ENCODE data around the gene VPS29. TPM values are rescaled to one million over a fixed set of nuclear protein-coding genes. Genes with fewer than 3 reads are reported as not detected.

Gene VPS29
- polyA plus RNA-seq, 1 of the 3 experiments (the other 2 are of a cell fraction): 110 TPM

DNA sequence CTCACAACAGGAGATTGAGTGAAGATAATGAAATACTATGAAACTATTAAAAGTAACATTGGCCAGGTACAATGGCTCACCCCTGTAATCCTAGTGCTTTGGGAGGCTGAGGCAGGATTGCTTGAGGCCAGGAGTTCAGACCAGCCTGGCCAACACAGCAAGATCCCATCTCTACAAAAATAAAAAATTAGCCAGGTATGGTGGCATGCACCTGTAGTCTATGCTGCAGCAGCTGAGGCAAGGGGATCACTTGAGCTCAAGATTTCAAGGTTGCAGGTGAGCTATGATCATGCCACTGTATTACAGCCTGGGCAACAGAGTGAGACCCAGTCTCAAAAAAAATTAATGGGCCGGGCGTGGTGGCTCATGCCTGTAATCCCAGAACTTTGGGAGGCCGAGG, 15.1 kb upstream of the VPS29 start:
- no peaks in the 10 kb centered on the region for H3K9me2 ChIP-seq
- no peaks in the 10 kb centered on the region for H3K4me1 ChIP-seq (ENCODE audit: control insufficient read depth in 1 of 2, insufficient read depth in 2 of 2, low read depth in 1 of 2, low read length in 1 of 2)
- no peak overlapping the region for H2AFZ ChIP-seq (ENCODE audit: low read depth)
- no peak overlapping the region for H3K4me3 ChIP-seq (ENCODE audit: low read depth in 2 of 2, low read length in 1 of 2)
- H3K9ac ChIP-seq: no peak overlapping the region
- 75% methylated on average over 3 of the region's 3 CpGs for WGBS (ENCODE audit: low lambda C conversion rate)
- H3K27ac ChIP-seq (ENCODE audit: low read depth in 2 of 2, low read length in 1 of 2): no peak overlapping the region
- no peaks in the 10 kb centered on the region for H3K36me3 ChIP-seq (replicated peaks in 1 of 2; ENCODE audit: control insufficient read depth in 1 of 2, insufficient read depth in 2 of 2, low read length in 1 of 2)
- no peak for DNase-seq
- no peaks in the 10 kb centered on the region for H3K79me2 ChIP-seq (ENCODE audit: insufficient read depth)
- no peak overlapping the region for H3K4me2 ChIP-seq
- H3K9me3 ChIP-seq: no peaks in the 10 kb centered on the region
- H3K27me3 ChIP-seq (ENCODE audit: insufficient read depth): no peaks in the 10 kb centered on the region
- H3F3A ChIP-seq (replicated peaks; ENCODE audit: insufficient read depth): no peaks in the 10 kb centered on the region
- POLR2A ChIA-PET: no interaction called here
- TF ChIP-seq USF1 (IDR thresholded peaks at IDR 0.05; ENCODE audit: borderline replicate concordance, low read depth): no peak
- TF ChIP-seq CHD2 (IDR thresholded peaks at IDR 0.05; ENCODE audit: low read length, partially characterized antibody): no peak
- no peak for TF ChIP-seq POLR2AphosphoS5 (IDR thresholded peaks at IDR 0.05; ENCODE audit: low read depth, low read length)
- TF ChIP-seq FOXM1 (IDR thresholded peaks at IDR 0.05; ENCODE audit: low read depth): no peak
- CTCF ChIA-PET: no interaction called here
- no peaks in the 10 kb centered on the region for H4K20me1 ChIP-seq (ENCODE audit: insufficient read depth)

GRCh38 chr12:110514363-110514762, 12.5 kb upstream of the VPS29 start:
- Histone ChIP-seq H3F3A (replicated peaks; ENCODE audit: insufficient read depth) (no peaks in the 10 kb centered on the region), H3K27me3 (ENCODE audit: insufficient read depth) (no peaks in the 10 kb centered on the region), H3K4me2 (no peak overlapping the region), H3K36me3 (replicated peaks in 1 of 2; ENCODE audit: control insufficient read depth in 1 of 2, insufficient read depth in 2 of 2, low read length in 1 of 2) (no peaks in the 10 kb centered on the region), H4K20me1 (ENCODE audit: insufficient read depth) (no peaks in the 10 kb centered on the region), H3K9me2 (no peaks in the 10 kb centered on the region), H3K9me3 (no peaks in the 10 kb centered on the region), H3K9ac (no peak overlapping the region), H2AFZ (ENCODE audit: low read depth) (no peak overlapping the region), H3K79me2 (ENCODE audit: insufficient read depth) (no peaks in the 10 kb centered on the region), H3K4me1 (ENCODE audit: control insufficient read depth in 1 of 2, insufficient read depth in 2 of 2, low read depth in 1 of 2, low read length in 1 of 2) (no peaks in the 10 kb centered on the region), H3K4me3 (ENCODE audit: low read depth in 2 of 2, low read length in 1 of 2) (no peak overlapping the region), H3K27ac (ENCODE audit: low read depth in 2 of 2, low read length in 1 of 2) (no peak overlapping the region)
- TF ChIP-seq EZH2phosphoT487 (IDR thresholded peaks at IDR 0.05; ENCODE audit: borderline replicate concordance, low read depth) (no peak), JUND (IDR thresholded peaks at IDR 0.05) (no peak), FOXM1 (IDR thresholded peaks at IDR 0.05; ENCODE audit: low read depth) (no peak), CHD2 (IDR thresholded peaks at IDR 0.05; ENCODE audit: low read length, partially characterized antibody) (no peak), USF2 (IDR thresholded peaks at IDR 0.05; ENCODE audit: borderline replicate concordance, low read depth, low read length) (no peak), FOSL2 (IDR thresholded peaks at IDR 0.05; ENCODE audit: borderline replicate concordance, low read depth) (no peak), MXI1 (IDR thresholded peaks at IDR 0.05; ENCODE audit: low read depth, low read length) (no peak), POLR2AphosphoS5 (IDR thresholded peaks at IDR 0.05; ENCODE audit: low read depth, low read length) (no peak), ELF1 (IDR thresholded peaks at IDR 0.05) (no peak), RCOR1 (IDR thresholded peaks at IDR 0.05; ENCODE audit: low read length) (no peak), GABPA (IDR thresholded peaks at IDR 0.05; ENCODE audit: low read depth) (no peak), RFX5 (IDR thresholded peaks at IDR 0.05; ENCODE audit: low read length) (no peak), EP300 (IDR thresholded peaks at IDR 0.05; ENCODE audit: borderline replicate concordance in 1 of 2, low read depth in 1 of 2, low read length in 1 of 2) (no peak)
- TF ChIP-seq, protein P1, sequence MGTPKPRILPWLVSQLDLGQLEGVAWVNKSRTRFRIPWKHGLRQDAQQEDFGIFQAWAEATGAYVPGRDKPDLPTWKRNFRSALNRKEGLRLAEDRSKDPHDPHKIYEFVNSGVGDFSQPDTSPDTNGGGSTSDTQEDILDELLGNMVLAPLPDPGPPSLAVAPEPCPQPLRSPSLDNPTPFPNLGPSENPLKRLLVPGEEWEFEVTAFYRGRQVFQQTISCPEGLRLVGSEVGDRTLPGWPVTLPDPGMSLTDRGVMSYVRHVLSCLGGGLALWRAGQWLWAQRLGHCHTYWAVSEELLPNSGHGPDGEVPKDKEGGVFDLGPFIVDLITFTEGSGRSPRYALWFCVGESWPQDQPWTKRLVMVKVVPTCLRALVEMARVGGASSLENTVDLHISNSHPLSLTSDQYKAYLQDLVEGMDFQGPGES (IDR thresholded peaks at IDR 0.05; ENCODE audit: low read depth, low read length): no peak
- TF ChIP-seq, protein P2, sequence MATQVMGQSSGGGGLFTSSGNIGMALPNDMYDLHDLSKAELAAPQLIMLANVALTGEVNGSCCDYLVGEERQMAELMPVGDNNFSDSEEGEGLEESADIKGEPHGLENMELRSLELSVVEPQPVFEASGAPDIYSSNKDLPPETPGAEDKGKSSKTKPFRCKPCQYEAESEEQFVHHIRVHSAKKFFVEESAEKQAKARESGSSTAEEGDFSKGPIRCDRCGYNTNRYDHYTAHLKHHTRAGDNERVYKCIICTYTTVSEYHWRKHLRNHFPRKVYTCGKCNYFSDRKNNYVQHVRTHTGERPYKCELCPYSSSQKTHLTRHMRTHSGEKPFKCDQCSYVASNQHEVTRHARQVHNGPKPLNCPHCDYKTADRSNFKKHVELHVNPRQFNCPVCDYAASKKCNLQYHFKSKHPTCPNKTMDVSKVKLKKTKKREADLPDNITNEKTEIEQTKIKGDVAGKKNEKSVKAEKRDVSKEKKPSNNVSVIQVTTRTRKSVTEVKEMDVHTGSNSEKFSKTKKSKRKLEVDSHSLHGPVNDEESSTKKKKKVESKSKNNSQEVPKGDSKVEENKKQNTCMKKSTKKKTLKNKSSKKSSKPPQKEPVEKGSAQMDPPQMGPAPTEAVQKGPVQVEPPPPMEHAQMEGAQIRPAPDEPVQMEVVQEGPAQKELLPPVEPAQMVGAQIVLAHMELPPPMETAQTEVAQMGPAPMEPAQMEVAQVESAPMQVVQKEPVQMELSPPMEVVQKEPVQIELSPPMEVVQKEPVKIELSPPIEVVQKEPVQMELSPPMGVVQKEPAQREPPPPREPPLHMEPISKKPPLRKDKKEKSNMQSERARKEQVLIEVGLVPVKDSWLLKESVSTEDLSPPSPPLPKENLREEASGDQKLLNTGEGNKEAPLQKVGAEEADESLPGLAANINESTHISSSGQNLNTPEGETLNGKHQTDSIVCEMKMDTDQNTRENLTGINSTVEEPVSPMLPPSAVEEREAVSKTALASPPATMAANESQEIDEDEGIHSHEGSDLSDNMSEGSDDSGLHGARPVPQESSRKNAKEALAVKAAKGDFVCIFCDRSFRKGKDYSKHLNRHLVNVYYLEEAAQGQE (IDR thresholded peaks at IDR 0.05; ENCODE audit: low read depth, low read length): no peak
- TF ChIP-seq, protein P3, sequence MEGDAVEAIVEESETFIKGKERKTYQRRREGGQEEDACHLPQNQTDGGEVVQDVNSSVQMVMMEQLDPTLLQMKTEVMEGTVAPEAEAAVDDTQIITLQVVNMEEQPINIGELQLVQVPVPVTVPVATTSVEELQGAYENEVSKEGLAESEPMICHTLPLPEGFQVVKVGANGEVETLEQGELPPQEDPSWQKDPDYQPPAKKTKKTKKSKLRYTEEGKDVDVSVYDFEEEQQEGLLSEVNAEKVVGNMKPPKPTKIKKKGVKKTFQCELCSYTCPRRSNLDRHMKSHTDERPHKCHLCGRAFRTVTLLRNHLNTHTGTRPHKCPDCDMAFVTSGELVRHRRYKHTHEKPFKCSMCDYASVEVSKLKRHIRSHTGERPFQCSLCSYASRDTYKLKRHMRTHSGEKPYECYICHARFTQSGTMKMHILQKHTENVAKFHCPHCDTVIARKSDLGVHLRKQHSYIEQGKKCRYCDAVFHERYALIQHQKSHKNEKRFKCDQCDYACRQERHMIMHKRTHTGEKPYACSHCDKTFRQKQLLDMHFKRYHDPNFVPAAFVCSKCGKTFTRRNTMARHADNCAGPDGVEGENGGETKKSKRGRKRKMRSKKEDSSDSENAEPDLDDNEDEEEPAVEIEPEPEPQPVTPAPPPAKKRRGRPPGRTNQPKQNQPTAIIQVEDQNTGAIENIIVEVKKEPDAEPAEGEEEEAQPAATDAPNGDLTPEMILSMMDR (IDR thresholded peaks at IDR 0.05): no peak
- ChIA-PET POLR2A (no interaction called here), CTCF (interaction anchor here (0.6 to 4.3 kb wide), 7 partner anchors 38 to 374 kb away, joined by 3 to 55 read pairs (median 4); partner anchors contain the start of genes ARPC3, FAM216A and GPN3)
- WGBS (ENCODE audit: low lambda C conversion rate): 58% methylated on average over 1 of the region's 1 CpG
- DNase-seq: no peak
